Upper lobe of left lung (tissue), 6 donors: ENCODE measurements around the gene PLIN4. TPM values are rescaled to one million over a fixed set of nuclear protein-coding genes. Genes with fewer than 3 reads are reported as not detected.

Experiments
- ATAC-seq, 2 donors: fragments of 200-7000 bp; cut with Tn5 transposase; one replicate each; pipeline ENCODE4 v1.9.1; 2022; ENCODE audit warnings: mild to moderate bottlenecking in 2 of 2, moderate library complexity in 2 of 2; ENCODE audit not compliant: low FRiP score in 2 of 2
- DNase-seq, 2 donors: peaks; one replicate each; pipeline ENCODE4 v3.0.0-alpha.2; 2019 to 2020
- H3K27ac ChIP-seq, 4 donors: fragments of 200-600 bp; sonication (generic); one replicate each; pipeline ENCODE4 v1.5.1; 2016 to 2019
- H3K27me3 ChIP-seq, 4 donors: fragments of 200-600 bp; sonication (generic); one replicate each; pipeline ENCODE4 v1.5.1; 2017 to 2019
- H3K36me3 ChIP-seq, 4 donors: fragments of 200-600 bp; sonication (generic); one replicate each; pipeline ENCODE4 v1.5.1; 2016 to 2019
- H3K4me1 ChIP-seq, 4 donors: fragments of 200-600 bp; sonication (generic); one replicate each; pipeline ENCODE4 v1.5.1; 2018 to 2019
- H3K4me3 ChIP-seq, 4 donors: fragments of 200-600 bp; sonication (generic); one replicate each; pipeline ENCODE4 v1.5.1; 2017 to 2019; ENCODE audit warnings: mild to moderate bottlenecking in 2 of 4, moderate library complexity in 1 of 4
- H3K9me3 ChIP-seq, 4 donors: fragments of 200-600 bp; sonication (generic); one replicate each; pipeline ENCODE4 v1.5.1; 2018 to 2019
- CTCF ChIP-seq, 6 experiments: fragments of 450-650 bp in 4 of 6; fragments of 200-600 bp in 2 of 6; sonication (generic) in 2 of 6; IDR thresholded peaks; one replicate each; pipeline ENCODE4 v1.5.1; 2016 to 2019; ENCODE audit warnings: antibody characterized with exemption in 6 of 6
- EP300 ChIP-seq, 4 donors: sonication (generic); formaldehyde crosslinking; IDR thresholded peaks; one replicate each; pipeline ENCODE4 v1.5.1; 2017; ENCODE audit warnings: antibody characterized with exemption in 4 of 4, control low read depth in 2 of 4
- POLR2A ChIP-seq, 4 donors: fragments of 450-650 bp; IDR thresholded peaks; one replicate each; pipeline ENCODE4 v1.5.1; 2016 to 2017; ENCODE audit warnings: antibody characterized with exemption in 4 of 4, mild to moderate bottlenecking in 2 of 4
- POLR2AphosphoS5 ChIP-seq, 2 donors: sonication (generic); formaldehyde crosslinking; IDR thresholded peaks; one replicate each; pipeline ENCODE4 v1.5.1; 2017; ENCODE audit warnings: antibody characterized with exemption in 2 of 2
- WGBS, 2 donors: methylation state at CpG; one replicate each; pipeline ENCODE4 v1.1.5; 2017 to 2018; 5-methylcytosine and 5-hydroxymethylcytosine counted together
- total RNA-seq, 6 donors: library from RNA; depleted of rRNA in 4 of 6; stranded (reverse); fragments of >200 nt in 4 of 6; gene quantifications; one replicate each; pipeline versions ENCODE4 v1.1.0 to v1.2.1, GENCODE V29; 2016 to 2021
- donor health status: DM: no; HTN: no; CAD: no; lungs with moderate emphysema.
- donor health status: DM: no; HTN: yes; CAD: no; lungs with severe emphysema.

PLIN4 gene
- total RNA-seq, 6 donors from 2014 or later, result 1.8 to 11.5 (median 3.8) TPM

DNA sequence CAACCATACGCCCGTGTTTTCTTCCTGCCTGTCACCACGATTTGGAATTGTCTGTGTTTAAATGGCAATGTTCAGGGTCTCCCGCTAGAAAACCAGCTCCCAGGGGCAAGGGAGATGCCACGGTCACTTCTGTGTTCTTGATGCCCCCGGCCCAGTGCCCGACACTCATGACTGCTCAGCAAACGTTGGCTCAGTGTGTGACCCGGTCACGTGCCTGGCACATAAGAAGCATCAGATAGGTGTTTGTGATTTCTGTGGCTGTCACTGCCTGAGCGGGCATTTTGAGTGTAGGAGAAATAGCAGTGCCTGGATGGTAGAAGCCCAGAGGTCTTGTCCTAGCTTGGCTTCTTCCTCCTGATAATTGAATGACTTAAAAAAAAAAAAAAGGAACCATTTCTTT is 30.7 kb downstream of the PLIN4 start:
- Histone ChIP-seq H3K4me1 (no peaks in the 10 kb centered on the region), H3K9me3 (no peaks in the 10 kb centered on the region), H3K27me3 (no peaks in the 10 kb centered on the region), H3K4me3 (no peak overlapping the region), H3K36me3 (peaks cover 9 to 71% (median 42%) of the 10 kb centered on the region in 4 donors), H3K27ac (no peak overlapping the region)
- ATAC-seq (no peak), DNase-seq (no peak)
- TF ChIP-seq POLR2AphosphoS5 (IDR thresholded peaks at IDR 0.05) (no peak), CTCF (IDR thresholded peaks at IDR 0.05) (no peak), POLR2A (IDR thresholded peaks at IDR 0.05) (no peak), EP300 (IDR thresholded peaks at IDR 0.05) (no peak)
- WGBS, 2 donors, result 85 to 87% methylated on average over 11 of the region's 11 CpGs

- no peak for DNase-seq
- peak in 1 of 2 donors; percentile 30 for ATAC-seq
Observed at GRCh38 chr19:4483385-4483784, 34.9 kb downstream of the PLIN4 start.

DNA sequence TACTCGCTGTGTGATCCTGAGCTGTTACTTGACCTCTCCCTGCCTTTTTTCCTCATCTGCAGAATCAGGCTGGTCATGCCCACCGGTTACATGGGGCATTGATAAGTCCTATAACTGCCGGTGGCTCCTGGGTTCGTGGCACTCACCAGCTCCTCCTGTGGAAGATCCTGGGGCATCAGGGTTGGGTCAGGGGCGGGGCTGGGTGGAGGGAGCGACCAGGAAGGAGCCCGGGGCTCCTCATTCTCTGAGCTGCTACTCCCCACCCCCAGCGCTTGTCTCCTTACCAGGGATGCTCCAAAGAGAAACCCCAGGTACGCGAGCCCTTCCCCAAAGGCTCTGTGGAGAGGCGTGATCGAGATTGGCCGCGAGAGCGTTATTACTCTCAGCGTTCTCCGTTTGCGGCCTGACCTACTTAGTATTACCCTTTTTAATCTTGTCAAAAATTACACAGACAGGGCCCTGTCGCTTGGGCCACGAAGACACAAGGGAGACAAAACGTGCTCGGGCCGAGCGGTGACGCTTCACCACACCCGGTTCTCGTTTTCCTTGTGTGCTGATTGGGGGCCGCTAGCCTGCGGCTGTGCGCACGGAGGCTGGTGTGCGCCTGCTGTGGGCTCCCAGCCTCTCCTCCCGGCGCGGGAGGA is 35.4 kb downstream of the PLIN4 start:
- H3K4me3 ChIP-seq, result no peak overlapping the region
- WGBS, 2 donors, result 90 to 95% methylated on average over 27 to 35 of the region's 35 CpGs
- no peaks in the 10 kb centered on the region for H3K4me1 ChIP-seq
- DNase-seq, result no peak
- no peak for ATAC-seq
- no peaks in the 10 kb centered on the region for H3K9me3 ChIP-seq
- H3K27ac ChIP-seq, result no peak overlapping the region
- H3K36me3 ChIP-seq, result peaks cover 2 to 51% (median 25%) of the 10 kb centered on the region in 4 donors
- H3K27me3 ChIP-seq, result no peaks in the 10 kb centered on the region
- TF ChIP-seq POLR2A (IDR thresholded peaks at IDR 0.05), result no peak
- TF ChIP-seq CTCF (IDR thresholded peaks at IDR 0.05), result no peak
- no peak for TF ChIP-seq EP300 (IDR thresholded peaks at IDR 0.05)
- TF ChIP-seq POLR2AphosphoS5 (IDR thresholded peaks at IDR 0.05), result no peak

More at GRCh38 chr19:4483385-4483784, 34.9 kb downstream of the PLIN4 start:
- 92 to 95% methylated on average over 17 of the region's 19 CpGs for WGBS, 2 donors
- H3K4me3 ChIP-seq, result no peak overlapping the region
- H3K27ac ChIP-seq, result no peak overlapping the region
- no peaks in the 10 kb centered on the region for H3K9me3 ChIP-seq
- TF ChIP-seq POLR2A (IDR thresholded peaks at IDR 0.05) (no peak), CTCF (IDR thresholded peaks at IDR 0.05) (no peak), POLR2AphosphoS5 (IDR thresholded peaks at IDR 0.05) (no peak), EP300 (IDR thresholded peaks at IDR 0.05) (no peak)
- no peaks in the 10 kb centered on the region for H3K4me1 ChIP-seq
- peaks cover 2 to 53% (median 24%) of the 10 kb centered on the region in 4 donors for H3K36me3 ChIP-seq
- no peaks in the 10 kb centered on the region for H3K27me3 ChIP-seq

GRCh38 chr19:4477034-4477801 is 41.1 kb downstream of the PLIN4 start:
- ATAC-seq, result no peak
- H3K36me3 ChIP-seq, result peaks cover 0 to 42% (median 30%) of the 10 kb centered on the region in 4 donors
- WGBS, 2 donors, result 89 to 98% methylated on average over 7 to 16 of the region's 16 CpGs
- H3K9me3 ChIP-seq, result no peaks in the 10 kb centered on the region
- DNase-seq, result no peak
- TF ChIP-seq POLR2AphosphoS5 (IDR thresholded peaks at IDR 0.05), result no peak
- TF ChIP-seq EP300 (IDR thresholded peaks at IDR 0.05), result no peak
- TF ChIP-seq POLR2A (IDR thresholded peaks at IDR 0.05), result no peak
- H3K27me3 ChIP-seq, result no peaks in the 10 kb centered on the region
- H3K4me1 ChIP-seq, result peaks cover 18 to 25% (median 24%) of the 10 kb centered on the region in 4 donors
- H3K4me3 ChIP-seq, result no peak overlapping the region
- H3K27ac ChIP-seq, result no peak overlapping the region

DNA sequence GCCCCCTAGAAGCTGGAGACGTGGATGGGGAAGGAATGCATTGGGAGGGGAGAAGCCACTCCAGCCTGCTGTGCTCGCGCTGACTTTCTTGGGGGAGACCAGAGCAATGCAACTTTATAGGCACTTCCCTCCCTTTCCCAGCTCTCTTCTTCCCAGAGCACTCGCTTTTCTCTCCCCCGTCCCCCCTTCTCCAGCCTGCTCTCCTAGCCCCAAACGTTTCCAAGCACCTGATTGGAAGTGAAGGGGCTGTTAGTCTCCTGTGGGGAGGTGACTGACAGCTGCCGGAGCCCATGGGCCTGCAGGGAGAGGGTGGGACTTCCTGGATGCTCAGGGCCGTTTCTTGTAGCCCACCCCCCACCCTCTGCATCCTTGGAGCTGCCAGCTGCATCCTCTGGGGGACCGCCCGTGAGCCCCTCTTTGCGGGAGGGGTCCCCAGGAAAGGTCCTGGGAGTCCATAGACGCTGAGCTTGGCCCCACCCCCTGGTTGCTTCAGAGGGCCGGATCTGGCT is 43.7 kb downstream of the PLIN4 start:
- peaks cover 0 to 34% (median 25%) of the 10 kb centered on the region in 4 donors for H3K36me3 ChIP-seq
- H3K4me1 ChIP-seq, result peaks cover 20 to 30% (median 26%) of the 10 kb centered on the region in 4 donors
- no peaks in the 10 kb centered on the region for H3K27me3 ChIP-seq
- H3K9me3 ChIP-seq, result no peaks in the 10 kb centered on the region
- peak overlapping the region in 2 of 4 donors; percentile 20 to 76 for H3K4me3 ChIP-seq
- ATAC-seq (no peak), DNase-seq (no peak)
- peak overlapping the region in 2 of 4 donors; percentile 4 to 30 for H3K27ac ChIP-seq
- TF ChIP-seq POLR2A (IDR thresholded peaks at IDR 0.05) (no peak), EP300 (IDR thresholded peaks at IDR 0.05) (no peak), POLR2AphosphoS5 (IDR thresholded peaks at IDR 0.05) (no peak), CTCF (IDR thresholded peaks at IDR 0.05) (no peak)
- WGBS, 2 donors, result 31 to 42% methylated on average over 7 to 10 of the region's 13 CpGs
